Measurements from ENCODE around the gene SPTLC1.
A peak's percentile ranks its signal among the peaks of the same experiment; 100 is the strongest.
"Not testable (repeated sequence)": the region's sequence is repeated elsewhere in the genome, so short reads cannot be mapped to it uniquely, and the experiment has no call there.

Gene SPTLC1

GRCh38 chr9:92115071-92115858 is at the start of gene SPTLC1:
Gene SPTLC1, minus strand, starts transcription at chr9:92115413. Its CDS starts 43 bp downstream, at chr9:92115370.
- DNase-seq: peak; percentile 96

- DNase-seq: no peak
Measured at GRCh38 chr9:92164975-92165374, 49.8 kb upstream of the SPTLC1 start.

DNA sequence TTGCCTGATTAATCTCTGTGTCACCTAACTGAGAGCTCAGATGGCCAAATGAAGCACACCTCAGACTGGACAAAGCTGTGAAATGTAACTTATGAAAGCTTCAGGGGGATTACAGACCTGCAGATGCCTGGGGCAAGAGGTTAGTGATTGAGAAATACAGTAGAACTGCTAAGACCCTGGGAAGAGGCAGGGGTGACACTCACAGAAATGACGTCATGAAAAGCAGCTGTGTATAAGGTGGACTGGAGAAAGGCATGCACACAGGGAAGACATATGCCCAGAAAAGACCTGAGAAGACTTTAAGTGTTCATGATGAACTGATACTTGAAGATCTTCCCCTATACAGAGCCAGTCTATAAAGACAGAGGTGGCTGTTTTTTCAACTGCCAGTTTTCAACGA is 49.3 kb upstream of the SPTLC1 start:
- no peak for DNase-seq

GRCh38 chr9:92163276-92163675 is 48.1 kb upstream of the SPTLC1 start:
- DNase-seq: no peak

DNA sequence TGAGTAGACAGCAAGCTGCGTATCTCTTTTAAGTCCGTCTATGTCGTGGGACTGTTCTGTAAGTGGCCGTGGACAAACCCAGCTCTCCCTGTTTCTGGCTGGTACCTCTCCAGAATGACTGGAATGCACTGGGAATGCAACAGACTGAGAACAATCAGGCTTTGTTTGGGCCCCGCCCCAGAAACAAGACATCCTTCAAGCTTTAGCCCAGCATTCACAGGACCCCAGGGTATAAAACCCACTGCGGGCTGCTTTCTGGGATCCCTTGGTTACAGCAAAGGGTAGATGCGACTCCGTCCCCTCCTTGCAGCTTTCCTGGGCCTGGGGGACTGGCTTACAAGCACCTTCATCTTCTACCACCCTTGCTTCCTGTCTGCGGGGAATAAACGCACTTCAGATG is 45.6 kb upstream of the SPTLC1 start:
- no peak for DNase-seq

GRCh38 chr9:92159058-92159457 is 43.8 kb upstream of the SPTLC1 start:
- no peak for DNase-seq

- no peak for DNase-seq
Measured at GRCh38 chr9:92158097-92158601, 42.9 kb upstream of the SPTLC1 start.

DNA sequence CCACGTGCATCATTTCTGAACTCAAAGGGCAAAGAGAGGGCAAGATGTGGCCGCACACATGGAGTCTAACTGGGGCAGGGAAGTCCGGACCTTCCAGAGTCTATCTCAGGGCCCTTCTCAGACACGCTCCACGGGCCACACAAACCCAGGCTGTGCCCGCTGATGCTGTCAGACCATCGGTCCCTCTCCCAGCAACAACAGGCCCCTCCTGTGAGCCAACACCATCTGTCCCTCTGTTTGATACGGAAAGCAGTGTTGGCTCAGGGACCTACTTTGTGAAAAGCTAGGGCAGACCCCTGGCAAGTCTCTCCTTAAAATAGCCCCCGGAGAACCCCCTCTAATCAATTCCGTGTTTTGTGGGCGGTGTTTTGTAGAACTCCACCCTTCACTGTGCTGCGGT is 40.5 kb upstream of the SPTLC1 start:
- not testable (repeated sequence) for DNase-seq

GRCh38 chr9:92155221-92155620 is 40.0 kb upstream of the SPTLC1 start:
- DNase-seq: no peak

DNA sequence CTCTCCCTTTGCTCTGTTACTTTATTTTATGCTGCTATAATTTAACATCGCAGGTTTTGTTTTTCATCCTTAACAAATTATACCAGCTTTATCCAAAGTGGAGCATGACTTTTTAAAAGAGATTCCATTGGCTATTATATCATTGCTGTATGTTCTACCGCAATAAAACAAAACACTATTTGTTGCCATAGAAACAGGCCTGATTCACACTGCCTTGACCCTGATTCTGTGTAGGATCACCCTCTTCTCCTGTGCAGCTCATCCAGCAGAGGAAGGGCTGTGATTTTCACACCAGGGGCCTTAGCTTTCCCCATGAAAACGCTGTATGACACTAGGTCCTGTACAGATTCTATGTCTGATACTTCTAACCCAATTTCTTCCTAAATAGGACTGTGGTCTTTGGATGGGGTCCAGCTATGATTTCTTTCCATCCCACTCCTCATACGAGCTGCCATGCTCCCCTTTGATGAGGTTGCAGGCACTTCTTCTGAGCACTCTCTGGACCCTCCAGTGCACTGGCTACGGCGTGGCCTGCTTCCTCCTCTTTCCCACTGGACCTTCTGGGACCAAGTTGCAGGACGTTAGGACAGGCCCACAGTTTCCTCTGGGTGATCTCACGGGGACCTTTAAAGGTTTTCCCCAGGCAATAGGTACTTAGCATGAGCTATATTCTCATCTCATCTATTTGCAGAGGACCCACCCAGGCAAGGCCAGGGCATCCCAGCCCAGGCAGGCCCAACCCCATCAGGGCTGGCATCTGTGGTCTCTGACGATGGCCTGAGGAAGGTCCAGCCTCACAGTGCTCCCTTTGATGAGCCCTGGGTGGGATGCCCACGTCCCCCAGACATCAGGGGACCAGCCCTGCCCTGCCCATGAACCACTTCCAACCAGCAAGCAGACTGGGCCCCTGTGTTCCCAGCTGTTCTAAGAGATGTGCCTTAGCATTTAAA is 38.5 kb upstream of the SPTLC1 start:
- not testable (repeated sequence) for DNase-seq

DNA sequence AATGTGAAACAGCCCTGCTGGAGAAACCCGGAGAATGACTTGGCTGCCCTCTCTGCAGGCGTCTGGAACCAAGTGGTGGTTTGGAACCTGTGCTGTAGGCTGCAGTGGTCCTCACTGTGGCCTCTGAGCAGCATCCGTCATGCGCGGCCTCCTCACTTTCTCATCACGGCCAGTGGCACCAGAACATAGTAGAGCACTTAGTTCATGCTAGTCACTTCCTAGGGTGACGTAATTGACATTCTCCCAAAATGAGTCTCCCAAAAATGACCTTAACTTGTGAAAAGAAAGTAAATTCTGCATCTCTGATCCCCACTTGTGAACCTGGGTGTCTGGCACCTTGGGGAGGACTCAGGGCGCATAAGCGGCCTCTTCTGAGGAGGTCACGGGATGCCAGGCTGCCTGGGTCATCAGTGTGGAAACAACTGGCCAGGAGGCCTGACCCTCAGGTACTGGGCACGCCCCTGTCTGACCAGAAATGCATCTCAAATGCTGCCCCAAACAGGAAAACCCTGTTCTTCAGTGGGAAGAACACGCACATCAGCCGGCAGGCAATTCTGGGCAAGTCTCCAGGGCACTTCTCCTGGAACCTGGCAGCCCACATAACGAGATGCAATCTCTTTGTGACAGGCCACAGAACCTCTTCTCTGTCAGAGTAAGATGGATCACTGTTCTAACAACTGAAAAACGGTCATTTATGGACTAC is 36.6 kb upstream of the SPTLC1 start:
- no peak for DNase-seq

DNA sequence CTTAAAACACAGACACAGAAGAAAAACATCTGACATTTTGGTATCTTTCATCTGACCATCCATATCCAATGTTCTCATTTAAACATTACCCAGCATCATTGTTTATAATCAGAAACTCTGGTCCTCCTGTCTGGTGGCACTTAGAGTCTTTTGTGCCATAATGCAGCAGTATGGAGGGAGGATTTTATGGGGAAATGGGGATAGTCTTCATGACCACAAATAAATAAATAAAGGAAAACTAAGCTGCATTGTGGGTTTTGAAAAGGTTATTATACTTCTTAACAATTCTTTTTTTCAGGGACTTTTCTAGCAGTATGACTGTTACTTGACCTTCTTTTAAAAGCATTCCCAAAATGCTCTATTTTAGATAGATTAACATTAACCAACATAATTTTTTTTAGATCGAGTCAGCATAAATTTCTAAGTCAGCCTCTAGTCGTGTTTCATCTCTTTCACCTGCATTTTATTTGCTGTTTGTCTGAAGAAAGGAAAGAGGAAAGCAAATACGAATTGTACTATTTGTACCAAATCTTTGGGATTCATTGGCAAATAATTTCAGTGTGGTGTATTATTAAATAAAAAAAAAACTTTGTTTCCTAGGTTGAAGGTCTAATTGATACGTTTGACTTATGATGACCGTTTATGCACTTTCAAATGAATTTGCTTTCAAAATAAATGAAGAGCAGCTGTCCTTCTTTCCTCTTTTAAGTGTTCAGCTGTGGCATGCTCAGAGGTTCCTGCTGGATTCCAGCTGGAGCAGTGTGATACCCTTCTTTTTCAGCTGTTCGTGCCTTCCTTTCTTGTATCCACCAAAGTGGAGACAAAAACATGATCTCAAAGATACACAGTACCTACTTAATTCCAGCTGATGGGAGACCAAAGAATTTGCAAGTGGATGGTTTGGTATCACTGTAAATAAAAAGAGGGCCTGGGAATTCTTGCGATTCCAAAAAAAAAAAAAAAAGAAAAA is 35.6 kb upstream of the SPTLC1 start:
- DNase-seq: not testable (repeated sequence)

- DNase-seq: no peak
Measured at GRCh38 chr9:92147852-92148180, 32.6 kb upstream of the SPTLC1 start.

DNA sequence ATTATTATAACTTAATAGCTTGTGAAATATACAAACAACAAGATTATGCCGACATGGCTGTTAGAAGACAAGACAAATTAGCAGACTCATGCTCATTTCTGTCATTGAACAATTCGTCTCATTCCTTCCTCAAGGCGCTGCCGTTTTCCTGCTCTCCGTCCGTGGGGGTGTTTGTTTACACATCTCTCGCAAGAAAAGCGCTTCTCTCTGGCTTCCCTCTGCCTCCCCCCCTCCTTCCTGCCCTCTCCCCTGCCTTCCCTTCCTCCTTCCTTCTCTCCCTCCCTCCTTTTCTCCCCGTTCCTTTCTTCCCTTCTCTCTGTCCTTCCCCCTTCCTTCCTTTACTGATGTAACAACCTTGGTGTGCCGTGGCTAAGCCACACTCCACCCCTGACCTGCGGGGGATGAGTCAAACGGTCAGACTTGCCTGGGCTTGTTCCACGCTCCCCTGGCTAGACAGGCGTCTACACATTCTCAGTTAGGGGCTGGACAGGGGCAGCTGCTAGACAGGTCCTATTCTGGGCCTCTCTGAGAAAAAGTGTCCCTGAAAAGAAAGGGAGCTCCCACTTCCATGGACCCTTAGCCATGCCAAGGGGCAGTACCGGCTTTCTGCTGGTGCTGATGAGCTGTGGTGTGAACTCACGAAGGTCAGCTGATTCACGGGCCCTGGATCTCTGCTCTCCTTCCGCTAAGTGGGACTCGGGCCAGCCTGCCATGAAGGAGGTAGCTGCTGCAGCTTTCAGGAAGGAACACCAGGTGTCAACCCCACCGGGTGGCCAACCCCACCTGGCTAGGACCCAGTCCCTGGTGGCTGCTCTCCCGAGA is 32.0 kb upstream of the SPTLC1 start:
- DNase-seq: peak; percentile 39

DNA sequence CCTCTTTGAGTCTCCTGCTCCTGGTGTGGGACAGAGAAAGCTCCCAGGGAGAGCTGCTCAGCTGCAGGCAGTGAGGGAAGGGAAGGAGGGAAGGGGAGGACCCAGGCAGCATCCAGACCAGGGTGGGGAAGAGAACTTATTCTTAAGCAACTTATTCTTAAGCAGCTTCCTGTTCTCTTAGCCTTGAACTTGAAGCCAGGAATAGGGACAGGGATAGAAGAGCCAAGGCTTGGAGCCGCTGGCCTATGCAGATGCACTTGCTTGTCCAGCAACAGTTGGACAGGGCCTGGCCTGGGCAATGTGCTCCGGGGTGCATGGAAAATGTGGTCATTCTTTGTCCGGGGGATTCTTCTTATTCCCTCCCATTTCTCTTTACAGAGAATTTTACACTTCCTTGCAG is 31.4 kb upstream of the SPTLC1 start:
- no peak for DNase-seq

DNA sequence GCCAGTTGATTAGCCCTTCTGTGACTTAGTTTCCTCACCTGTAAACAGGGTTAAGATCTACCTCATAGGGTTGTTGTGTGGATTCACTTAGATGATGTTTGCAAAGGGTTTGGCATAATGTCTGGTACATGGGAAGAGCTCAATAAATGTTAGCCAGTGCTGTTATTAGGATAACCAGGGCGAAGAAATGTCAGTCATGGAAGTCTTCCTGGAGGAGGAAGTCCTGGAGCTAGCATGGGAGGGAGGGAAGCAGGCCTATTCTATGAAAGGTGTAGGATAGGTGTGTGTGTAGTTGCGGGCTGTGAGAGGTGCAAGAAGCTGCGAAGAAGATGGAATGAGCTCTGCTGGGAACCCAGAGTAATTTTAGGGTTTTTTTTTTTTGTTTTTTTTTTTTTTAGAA is 30.6 kb upstream of the SPTLC1 start:
- DNase-seq: not testable (repeated sequence)

DNA sequence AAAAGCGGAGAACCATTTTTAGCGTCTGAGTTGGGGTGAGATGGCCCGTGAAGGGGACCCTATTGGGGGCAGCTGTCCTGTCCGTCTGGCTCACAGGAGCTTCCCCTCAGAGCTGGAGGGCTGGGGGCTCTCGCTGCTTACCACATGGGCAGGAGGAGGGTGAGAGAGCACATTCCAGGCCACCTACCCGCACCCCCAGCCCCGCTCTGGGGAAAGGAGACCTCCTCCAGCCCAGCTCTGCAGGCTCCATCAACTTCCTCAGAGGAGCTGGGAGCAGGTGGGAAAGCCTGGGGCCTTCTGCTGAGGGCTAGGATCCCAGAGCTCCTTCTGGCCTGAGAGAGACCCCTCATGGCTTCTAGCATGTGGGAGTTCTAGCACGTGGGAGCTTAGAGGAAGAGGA is 27.1 kb upstream of the SPTLC1 start:
- no peak for DNase-seq

DNA sequence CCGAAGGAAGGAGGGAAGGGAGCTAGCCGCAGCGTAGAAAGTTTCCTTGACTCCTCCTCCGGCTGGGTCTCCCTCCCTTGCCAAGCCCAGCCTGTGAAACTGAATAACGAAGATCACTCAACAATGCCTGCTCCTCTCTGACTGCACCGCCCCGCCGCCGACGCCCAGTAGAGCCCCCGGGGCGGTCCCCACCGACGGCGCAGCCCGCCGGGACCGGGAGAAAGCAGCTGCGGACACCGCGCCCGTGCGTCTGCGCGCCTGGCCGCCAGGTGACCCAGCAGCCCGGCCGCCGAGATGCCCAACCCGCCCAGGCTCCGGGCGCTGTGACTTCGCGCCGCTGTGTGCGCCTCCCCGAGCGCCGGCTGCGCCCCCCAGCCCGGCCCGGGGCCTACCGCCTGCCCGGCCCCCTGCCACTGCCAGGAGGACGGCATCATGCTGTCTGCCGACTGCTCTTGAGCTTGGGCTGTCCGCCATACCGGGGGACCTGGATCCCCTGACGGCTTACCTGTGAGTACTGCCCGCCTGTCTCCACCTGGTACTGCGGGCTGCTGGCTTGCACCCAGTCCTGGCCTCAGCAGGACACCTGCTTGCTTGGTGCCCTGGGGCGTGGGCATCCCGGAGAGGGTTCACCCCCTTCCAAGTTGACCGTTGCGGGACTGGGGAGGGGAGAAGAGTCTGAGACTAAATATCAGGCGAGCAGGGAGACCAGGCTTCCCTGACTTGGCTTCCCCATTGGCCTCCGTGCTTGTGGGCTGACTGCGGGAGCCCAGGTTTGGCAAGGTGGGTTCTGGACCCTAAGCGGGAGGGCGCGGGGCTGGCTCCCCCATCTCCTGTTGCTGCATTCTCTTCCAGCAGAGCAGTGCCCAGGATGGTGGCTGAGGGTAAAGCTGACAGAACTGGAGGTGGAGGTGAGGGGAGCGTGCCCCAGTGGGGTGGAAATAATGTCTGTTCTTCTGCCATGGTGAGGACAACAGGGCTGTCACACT is 26.2 kb upstream of the SPTLC1 start:
- no peak for DNase-seq

- no peak for DNase-seq
Measured at GRCh38 chr9:92140754-92141143, 25.5 kb upstream of the SPTLC1 start.

All from activated CD4-positive, alpha-beta T cell treated with anti-CD3 and anti-CD28 coated beads, Interleukin-2, amount 50 U/mL, for 16 hours (primary cell).